Hematopoietic multipotent progenitor cell treated with erythropoietin and hydrocortisone succinate and interleukin-3 and kit ligand, for 6 days (in vitro differentiated cells): ENCODE measurements around the gene RGPD5.
"Not testable (repeated sequence)": the region's sequence is repeated elsewhere in the genome, so short reads cannot be mapped to it uniquely, and the experiment has no call there.

Source experiments
- DNase-seq: peaks from one replicate; pipeline ENCODE4 v3.0.0-alpha.2; 2015

The RGPD5 gene

GRCh38 chr2:109794074-109794737 lies at the start of gene RGPD5:
Gene RGPD5 (plus strand): TSS chr2:109794305. CDS start chr2:109794466, 161 bp downstream.
- not testable (repeated sequence) for DNase-seq

GRCh38 chr2:109751572-109751971 lies 42.5 kb upstream of the RGPD5 start:
- DNase-seq: not testable (repeated sequence)

- not testable (repeated sequence) for DNase-seq
Observed at GRCh38 chr2:109757163-109757824, 36.8 kb upstream of the RGPD5 start.

GRCh38 chr2:109760265-109761042 lies 33.7 kb upstream of the RGPD5 start:
- DNase-seq: not testable (repeated sequence)

- DNase-seq: not testable (repeated sequence)
Observed at GRCh38 chr2:109761043-109761454, 33.1 kb upstream of the RGPD5 start.

- not testable (repeated sequence) for DNase-seq
Observed at GRCh38 chr2:109761976-109762375, 32.1 kb upstream of the RGPD5 start.

- not testable (repeated sequence) for DNase-seq
Observed at GRCh38 chr2:109766074-109766473, 28.0 kb upstream of the RGPD5 start.

GRCh38 chr2:109766886-109767578 lies 27.1 kb upstream of the RGPD5 start:
- not testable (repeated sequence) for DNase-seq

- DNase-seq: not testable (repeated sequence)
Observed at GRCh38 chr2:109768934-109769333, 25.2 kb upstream of the RGPD5 start.

GRCh38 chr2:109779118-109779517 lies 15.0 kb upstream of the RGPD5 start:
- not testable (repeated sequence) for DNase-seq

GRCh38 chr2:109781147-109781816 lies 12.8 kb upstream of the RGPD5 start:
- DNase-seq: not testable (repeated sequence)

GRCh38 chr2:109782446-109782993 lies 11.6 kb upstream of the RGPD5 start:
- DNase-seq: not testable (repeated sequence)

GRCh38 chr2:109791530-109792279 lies 2.4 kb upstream of the RGPD5 start:
- not testable (repeated sequence) for DNase-seq

- not testable (repeated sequence) for DNase-seq
Observed at GRCh38 chr2:109792659-109793058, 1.4 kb upstream of the RGPD5 start.

GRCh38 chr2:109871129-109871751 lies 77.1 kb downstream of the RGPD5 start:
- DNase-seq: not testable (repeated sequence)

- DNase-seq: not testable (repeated sequence)
Observed at GRCh38 chr2:109876625-109877024, 82.5 kb downstream of the RGPD5 start.

GRCh38 chr2:109882112-109882511 lies 88.0 kb downstream of the RGPD5 start:
- not testable (repeated sequence) for DNase-seq

- DNase-seq: not testable (repeated sequence)
Observed at GRCh38 chr2:109888414-109888813, 94.3 kb downstream of the RGPD5 start.

GRCh38 chr2:109889909-109890308 lies 95.8 kb downstream of the RGPD5 start:
- DNase-seq: not testable (repeated sequence)

GRCh38 chr2:109891024-109891423 lies 96.9 kb downstream of the RGPD5 start:
- DNase-seq: not testable (repeated sequence)

GRCh38 chr2:109893736-109894135 lies 99.6 kb downstream of the RGPD5 start:
- DNase-seq: not testable (repeated sequence)
